Effector memory CD8-positive, alpha-beta T cell (primary cell): ENCODE results near the gene TOM1L1.

Experiments used
- ATAC-seq: fragments of 150-1000 bp; cut with Tn5 transposase; replicated peaks from 2 replicates; pipeline ENCODE4 v1.10.0; 2021; ENCODE audit warnings: mild to moderate bottlenecking, moderate library complexity
- DNase-seq, 3 experiments: peaks; one replicate each; pipeline ENCODE4 v3.0.0; 2021
- H3K27ac Mint-ChIP-seq, 2 donors: one replicate each; pipeline ENCODE4 v1.8.0; 2022; ENCODE audit warnings: mild to moderate bottlenecking in 2 of 2, mixed read lengths in 2 of 2, moderate library complexity in 2 of 2
- H3K27me3 Mint-ChIP-seq, 2 donors: one replicate each; pipeline ENCODE4 v1.8.0; 2022; ENCODE audit warnings: mixed read lengths in 2 of 2
- H3K36me3 Mint-ChIP-seq: one replicate; pipeline ENCODE4 v1.8.0; 2022; ENCODE audit warnings: mild to moderate bottlenecking, moderate library complexity, mixed read lengths; ENCODE audit not compliant: insufficient read depth
- H3K4me1 Mint-ChIP-seq, 2 donors: one replicate each; pipeline ENCODE4 v1.8.0; 2022; ENCODE audit warnings: low read depth in 2 of 2, mixed read lengths in 2 of 2
- H3K4me3 Mint-ChIP-seq, 2 donors: one replicate each; pipeline ENCODE4 v1.8.0; 2022; ENCODE audit warnings: mild to moderate bottlenecking in 2 of 2, mixed read lengths in 2 of 2, moderate library complexity in 2 of 2
- H3K9me3 Mint-ChIP-seq, 2 donors: one replicate each; pipeline ENCODE4 v1.8.0; 2022; ENCODE audit warnings: mixed read lengths in 2 of 2

Gene TOM1L1

GRCh38 chr17:54903375-54903774, 2.7 kb downstream of the TOM1L1 start:
- peaks cover 38 to 52% of the 10 kb centered on the region in 2 donors for H3K27me3 Mint-ChIP-seq
- DNase-seq (no peak), ATAC-seq (no peak)
- no peak overlapping the region for H3K4me3 Mint-ChIP-seq
- H3K9me3 Mint-ChIP-seq: no peaks in the 10 kb centered on the region
- H3K27ac Mint-ChIP-seq: no peak overlapping the region
- no peaks in the 10 kb centered on the region for H3K4me1 Mint-ChIP-seq
- H3K36me3 Mint-ChIP-seq: no peaks in the 10 kb centered on the region

- peaks cover 11 to 26% of the 10 kb centered on the region in 2 donors for H3K27me3 Mint-ChIP-seq
- ATAC-seq: no peak
- no peaks in the 10 kb centered on the region for H3K4me1 Mint-ChIP-seq
- no peak overlapping the region for H3K27ac Mint-ChIP-seq
- H3K4me3 Mint-ChIP-seq: no peak overlapping the region
- no peak for DNase-seq
- no peaks in the 10 kb centered on the region for H3K9me3 Mint-ChIP-seq
- H3K36me3 Mint-ChIP-seq: no peaks in the 10 kb centered on the region
These were observed 6.0 kb downstream of the TOM1L1 start for GRCh38 chr17:54906683-54907082.

GRCh38 chr17:54907376-54907775, 6.7 kb downstream of the TOM1L1 start:
- Mint-ChIP-seq H3K27ac (no peak overlapping the region), H3K27me3 (peaks cover 6 to 19% of the 10 kb centered on the region in 2 donors), H3K36me3 (no peaks in the 10 kb centered on the region), H3K4me1 (no peaks in the 10 kb centered on the region), H3K4me3 (no peak overlapping the region), H3K9me3 (no peaks in the 10 kb centered on the region)
- ATAC-seq (no peak), DNase-seq (no peak)

- no peaks in the 10 kb centered on the region for H3K36me3 Mint-ChIP-seq
- DNase-seq (no peak), ATAC-seq (no peak)
- no peak overlapping the region for H3K27ac Mint-ChIP-seq
- H3K4me1 Mint-ChIP-seq: no peaks in the 10 kb centered on the region
- H3K4me3 Mint-ChIP-seq: no peak overlapping the region
- H3K9me3 Mint-ChIP-seq: no peaks in the 10 kb centered on the region
- H3K27me3 Mint-ChIP-seq: peaks cover 6 to 16% of the 10 kb centered on the region in 2 donors
These were observed 9.1 kb downstream of the TOM1L1 start for GRCh38 chr17:54909766-54910165.

GRCh38 chr17:54916721-54917120, 16.1 kb downstream of the TOM1L1 start:
- H3K27me3 Mint-ChIP-seq: peaks cover 5 to 19% of the 10 kb centered on the region in 2 donors
- no peak for ATAC-seq
- H3K4me1 Mint-ChIP-seq: no peaks in the 10 kb centered on the region
- H3K4me3 Mint-ChIP-seq: no peak overlapping the region
- DNase-seq: no peak
- no peaks in the 10 kb centered on the region for H3K36me3 Mint-ChIP-seq
- peaks cover 0 to 15% of the 10 kb centered on the region in 2 donors for H3K9me3 Mint-ChIP-seq
- no peak overlapping the region for H3K27ac Mint-ChIP-seq

GRCh38 chr17:54919425-54919824, 18.8 kb downstream of the TOM1L1 start:
- no peak overlapping the region for H3K27ac Mint-ChIP-seq
- DNase-seq (no peak), ATAC-seq (no peak)
- no peaks in the 10 kb centered on the region for H3K36me3 Mint-ChIP-seq
- peaks cover 0 to 15% of the 10 kb centered on the region in 2 donors for H3K9me3 Mint-ChIP-seq
- no peak overlapping the region for H3K4me3 Mint-ChIP-seq
- peaks cover 8 to 21% of the 10 kb centered on the region in 2 donors for H3K27me3 Mint-ChIP-seq
- no peaks in the 10 kb centered on the region for H3K4me1 Mint-ChIP-seq

GRCh38 chr17:54920819-54921218, 20.2 kb downstream of the TOM1L1 start:
- Mint-ChIP-seq H3K27ac (no peak overlapping the region), H3K4me1 (no peaks in the 10 kb centered on the region), H3K27me3 (peaks cover 17 to 31% of the 10 kb centered on the region in 2 donors), H3K36me3 (no peaks in the 10 kb centered on the region), H3K4me3 (no peak overlapping the region), H3K9me3 (peaks cover 0 to 15% of the 10 kb centered on the region in 2 donors)
- ATAC-seq (no peak), DNase-seq (no peak)

- H3K9me3 Mint-ChIP-seq: no peaks in the 10 kb centered on the region
- H3K27ac Mint-ChIP-seq: no peak overlapping the region
- no peak for DNase-seq
- H3K36me3 Mint-ChIP-seq: no peaks in the 10 kb centered on the region
- no peak overlapping the region for H3K4me3 Mint-ChIP-seq
- ATAC-seq: no peak
- no peaks in the 10 kb centered on the region for H3K4me1 Mint-ChIP-seq
- H3K27me3 Mint-ChIP-seq: peaks cover 22 to 59% of the 10 kb centered on the region in 2 donors
These were observed 23.8 kb downstream of the TOM1L1 start for GRCh38 chr17:54924405-54924804.

- no peak for DNase-seq
- no peak for ATAC-seq
- H3K27ac Mint-ChIP-seq: no peak overlapping the region
- H3K27me3 Mint-ChIP-seq: peaks cover 22 to 54% of the 10 kb centered on the region in 2 donors
- no peaks in the 10 kb centered on the region for H3K9me3 Mint-ChIP-seq
- H3K36me3 Mint-ChIP-seq: no peaks in the 10 kb centered on the region
- no peaks in the 10 kb centered on the region for H3K4me1 Mint-ChIP-seq
- no peak overlapping the region for H3K4me3 Mint-ChIP-seq
These were observed 26.9 kb downstream of the TOM1L1 start for GRCh38 chr17:54927525-54927924.

- ATAC-seq (no peak), DNase-seq (no peak)
- H3K27me3 Mint-ChIP-seq: peaks cover 28 to 43% of the 10 kb centered on the region in 2 donors
- no peaks in the 10 kb centered on the region for H3K9me3 Mint-ChIP-seq
- H3K4me3 Mint-ChIP-seq: no peak overlapping the region
- H3K4me1 Mint-ChIP-seq: no peaks in the 10 kb centered on the region
- no peak overlapping the region for H3K27ac Mint-ChIP-seq
- no peaks in the 10 kb centered on the region for H3K36me3 Mint-ChIP-seq
These were observed 32.1 kb downstream of the TOM1L1 start for GRCh38 chr17:54932711-54933110.

GRCh38 chr17:54933921-54934320, 33.3 kb downstream of the TOM1L1 start:
- DNase-seq: no peak
- H3K27ac Mint-ChIP-seq: no peak overlapping the region
- ATAC-seq: no peak
- peaks cover 21 to 31% of the 10 kb centered on the region in 2 donors for H3K27me3 Mint-ChIP-seq
- no peaks in the 10 kb centered on the region for H3K4me1 Mint-ChIP-seq
- no peaks in the 10 kb centered on the region for H3K36me3 Mint-ChIP-seq
- H3K4me3 Mint-ChIP-seq: no peak overlapping the region
- H3K9me3 Mint-ChIP-seq: no peaks in the 10 kb centered on the region

GRCh38 chr17:54935471-54935870, 34.8 kb downstream of the TOM1L1 start:
- Mint-ChIP-seq H3K27ac (no peak overlapping the region), H3K9me3 (no peaks in the 10 kb centered on the region), H3K27me3 (peaks cover 21 to 31% of the 10 kb centered on the region in 2 donors), H3K36me3 (no peaks in the 10 kb centered on the region), H3K4me1 (no peaks in the 10 kb centered on the region), H3K4me3 (no peak overlapping the region)
- no peak for DNase-seq
- ATAC-seq: no peak

GRCh38 chr17:54937018-54937417, 36.4 kb downstream of the TOM1L1 start:
- H3K27me3 Mint-ChIP-seq: peaks cover 21 to 25% of the 10 kb centered on the region in 2 donors
- no peak overlapping the region for H3K4me3 Mint-ChIP-seq
- DNase-seq (no peak), ATAC-seq (no peak)
- no peaks in the 10 kb centered on the region for H3K4me1 Mint-ChIP-seq
- H3K27ac Mint-ChIP-seq: no peak overlapping the region
- H3K36me3 Mint-ChIP-seq: no peaks in the 10 kb centered on the region
- H3K9me3 Mint-ChIP-seq: no peaks in the 10 kb centered on the region

- Mint-ChIP-seq H3K4me1 (no peaks in the 10 kb centered on the region), H3K36me3 (no peaks in the 10 kb centered on the region), H3K9me3 (no peaks in the 10 kb centered on the region), H3K27me3 (peaks cover 21% of the 10 kb centered on the region in 2 donors), H3K27ac (no peak overlapping the region), H3K4me3 (no peak overlapping the region)
- ATAC-seq: no peak
- no peak for DNase-seq
These were observed 36.8 kb downstream of the TOM1L1 start for GRCh38 chr17:54937426-54937825.

GRCh38 chr17:54941285-54941684, 40.6 kb downstream of the TOM1L1 start:
- ATAC-seq (no peak), DNase-seq (no peak)
- Mint-ChIP-seq H3K27me3 (peaks cover 0 to 13% of the 10 kb centered on the region in 2 donors), H3K36me3 (no peaks in the 10 kb centered on the region), H3K9me3 (no peaks in the 10 kb centered on the region), H3K27ac (no peak overlapping the region), H3K4me1 (no peaks in the 10 kb centered on the region), H3K4me3 (no peak overlapping the region)
